HepG2 (cell line): ENCODE results near the gene LIMD2. TPM values are rescaled to one million over a fixed set of nuclear protein-coding genes. Genes with fewer than 3 reads are reported as not detected.

ENCODE experiments used
- CBFB ChIP-seq: sonication (generic); formaldehyde crosslinking; IDR thresholded peaks from 2 replicates; pipeline ENCODE4 v1.4.0; 2020; ENCODE audit warnings: missing genetic modification reagents
- FOSL1 ChIP-seq: sonication (generic); formaldehyde crosslinking; IDR thresholded peaks from 2 replicates; pipeline ENCODE4 v1.9.0; 2021; ENCODE audit warnings: missing genetic modification reagents, borderline replicate concordance
- KMT2A ChIP-seq: sonication (generic); formaldehyde crosslinking; IDR thresholded peaks from 2 replicates; pipeline ENCODE4 v1.4.0; 2020; ENCODE audit warnings: missing genetic modification reagents
- MXD1 ChIP-seq: sonication (generic); formaldehyde crosslinking; IDR thresholded peaks from 2 replicates; pipeline ENCODE4 v1.4.0; 2020; ENCODE audit warnings: mild to moderate bottlenecking, missing genetic modification reagents
- NFKB2 ChIP-seq: sonication (generic); formaldehyde crosslinking; IDR thresholded peaks from 2 replicates; pipeline ENCODE4 v1.4.0; 2020; ENCODE audit warnings: missing genetic modification reagents, borderline replicate concordance
- NR1H2 ChIP-seq: sonication (generic); formaldehyde crosslinking; IDR thresholded peaks from 2 replicates; pipeline ENCODE4 v1.8.1; 2022; ENCODE audit warnings: low read depth, missing genetic modification reagents, borderline replicate concordance
- TGIF2 ChIP-seq: IDR thresholded peaks from 2 replicates; pipeline ENCODE4 v1.6.1; 2016; ENCODE audit warnings: control low read depth, missing compliant biosample characterization
- ZFP37 ChIP-seq: sonication (generic); formaldehyde crosslinking; IDR thresholded peaks from 2 replicates; pipeline ENCODE4 v1.4.0; 2020; ENCODE audit warnings: missing genetic modification reagents, borderline replicate concordance
- ZFP62 ChIP-seq: sonication (generic); formaldehyde crosslinking; IDR thresholded peaks from 2 replicates; pipeline ENCODE4 v1.4.0; 2020; ENCODE audit warnings: missing genetic modification reagents
- ZNF124 ChIP-seq: sonication (generic); formaldehyde crosslinking; IDR thresholded peaks from 2 replicates; pipeline ENCODE4 v1.4.0; 2020; ENCODE audit warnings: missing genetic modification reagents
- ZNF263 ChIP-seq: sonication (generic); formaldehyde crosslinking; IDR thresholded peaks from 2 replicates; pipeline ENCODE4 v1.4.0; 2020; ENCODE audit warnings: missing genetic modification reagents
- ZNF441 ChIP-seq: sonication (generic); formaldehyde crosslinking; IDR thresholded peaks from 2 replicates; pipeline ENCODE4 v1.7.0; 2021; ENCODE audit warnings: missing genetic modification reagents, borderline replicate concordance
- ZNF460 ChIP-seq: sonication (generic); formaldehyde crosslinking; IDR thresholded peaks from 2 replicates; pipeline ENCODE4 v1.5.1; 2020; ENCODE audit warnings: missing genetic modification reagents, mild to moderate bottlenecking, borderline replicate concordance
- ZSCAN30 ChIP-seq: sonication (generic); formaldehyde crosslinking; IDR thresholded peaks from 2 replicates; pipeline ENCODE4 v1.5.0; 2020; ENCODE audit warnings: mild to moderate bottlenecking, missing genetic modification reagents
- ZUFSP ChIP-seq: sonication (generic); formaldehyde crosslinking; IDR thresholded peaks from 2 replicates; pipeline ENCODE4 v1.9.0; 2021; ENCODE audit warnings: missing genetic modification reagents, mild to moderate bottlenecking, borderline replicate concordance
- polyA plus RNA-seq, 8 experiments: library from polyadenylated mRNA; depleted of rRNA in 3 of 8; stranded (reverse) in 7 of 8; unstranded in 1 of 8; fragments of >200 nt; fragmentation: Illumina TruSeq in 4 of 8; extraction: Trizol in 4 of 8; gene quantifications; 2 replicates each; pipeline versions ENCODE4 v1.2.1 to v1.2.3, GENCODE V29; 2011 to 2016; ENCODE audit warnings: low read depth in 4 of 8, missing spikeins in 1 of 8, mixed read lengths in 1 of 8; ENCODE audit not compliant: insufficient read depth in 1 of 8
- total RNA-seq, 5 experiments: library from RNA; depleted of rRNA; stranded (reverse); fragments of >200 nt; fragmentation: Illumina TruSeq; extraction: Trizol; gene quantifications; 2 replicates each; pipeline ENCODE4 v1.2.3, GENCODE V29; 2016; ENCODE audit warnings: low read depth in 1 of 5
- TF ChIP-seq, protein P1 (sequence below): sonication (generic); formaldehyde crosslinking; IDR thresholded peaks from 2 replicates; pipeline ENCODE4 v1.5.0; 2020; ENCODE audit warnings: mild to moderate bottlenecking, missing genetic modification reagents, moderate library complexity
- TF ChIP-seq, protein P2 (sequence below): sonication (generic); formaldehyde crosslinking; IDR thresholded peaks from 2 replicates; pipeline ENCODE4 v1.5.1; 2020; ENCODE audit warnings: mild to moderate bottlenecking, missing genetic modification reagents, moderate library complexity
- TF ChIP-seq, protein P3 (sequence below): IDR thresholded peaks from 2 replicates; pipeline ENCODE4 v1.6.1; 2016; ENCODE audit warnings: missing biosample characterization, missing genetic modification reagents, low read depth
- TF ChIP-seq, protein P4 (sequence below): IDR thresholded peaks from 2 replicates; pipeline ENCODE4 v1.6.1; 2016; ENCODE audit warnings: missing genetic modification reagents, missing compliant biosample characterization
- TF ChIP-seq, protein P5 (sequence below): sonication (generic); formaldehyde crosslinking; IDR thresholded peaks from 2 replicates; pipeline ENCODE4 v1.5.0; 2020; ENCODE audit warnings: missing genetic modification reagents
- TF ChIP-seq, protein P6 (sequence below): sonication (generic); formaldehyde crosslinking; IDR thresholded peaks from 2 replicates; pipeline ENCODE4 v1.5.0; 2020; ENCODE audit warnings: missing genetic modification reagents

LIMD2 gene
- total and polyA plus RNA-seq, 2 of the 13 experiments (the other 11 are each of a cell fraction or from before 2014, with no cell fraction given): 9.0 to 20.8 TPM

- TF ChIP-seq, protein P1, sequence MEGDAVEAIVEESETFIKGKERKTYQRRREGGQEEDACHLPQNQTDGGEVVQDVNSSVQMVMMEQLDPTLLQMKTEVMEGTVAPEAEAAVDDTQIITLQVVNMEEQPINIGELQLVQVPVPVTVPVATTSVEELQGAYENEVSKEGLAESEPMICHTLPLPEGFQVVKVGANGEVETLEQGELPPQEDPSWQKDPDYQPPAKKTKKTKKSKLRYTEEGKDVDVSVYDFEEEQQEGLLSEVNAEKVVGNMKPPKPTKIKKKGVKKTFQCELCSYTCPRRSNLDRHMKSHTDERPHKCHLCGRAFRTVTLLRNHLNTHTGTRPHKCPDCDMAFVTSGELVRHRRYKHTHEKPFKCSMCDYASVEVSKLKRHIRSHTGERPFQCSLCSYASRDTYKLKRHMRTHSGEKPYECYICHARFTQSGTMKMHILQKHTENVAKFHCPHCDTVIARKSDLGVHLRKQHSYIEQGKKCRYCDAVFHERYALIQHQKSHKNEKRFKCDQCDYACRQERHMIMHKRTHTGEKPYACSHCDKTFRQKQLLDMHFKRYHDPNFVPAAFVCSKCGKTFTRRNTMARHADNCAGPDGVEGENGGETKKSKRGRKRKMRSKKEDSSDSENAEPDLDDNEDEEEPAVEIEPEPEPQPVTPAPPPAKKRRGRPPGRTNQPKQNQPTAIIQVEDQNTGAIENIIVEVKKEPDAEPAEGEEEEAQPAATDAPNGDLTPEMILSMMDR: peak; percentile 74
- TF ChIP-seq, protein P2, sequence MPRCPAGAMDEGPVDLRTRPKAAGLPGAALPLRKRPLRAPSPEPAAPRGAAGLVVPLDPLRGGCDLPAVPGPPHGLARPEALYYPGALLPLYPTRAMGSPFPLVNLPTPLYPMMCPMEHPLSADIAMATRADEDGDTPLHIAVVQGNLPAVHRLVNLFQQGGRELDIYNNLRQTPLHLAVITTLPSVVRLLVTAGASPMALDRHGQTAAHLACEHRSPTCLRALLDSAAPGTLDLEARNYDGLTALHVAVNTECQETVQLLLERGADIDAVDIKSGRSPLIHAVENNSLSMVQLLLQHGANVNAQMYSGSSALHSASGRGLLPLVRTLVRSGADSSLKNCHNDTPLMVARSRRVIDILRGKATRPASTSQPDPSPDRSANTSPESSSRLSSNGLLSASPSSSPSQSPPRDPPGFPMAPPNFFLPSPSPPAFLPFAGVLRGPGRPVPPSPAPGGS: 0 out of 2 replicates have a peak, but pooled peaks have one; percentile 36
- TF ChIP-seq NR1H2 (CRISPR knock-in tag) (no peak), ZSCAN30 (CRISPR knock-in tag) (no peak), FOSL1 (no peak), KMT2A (no peak), ZNF441 (CRISPR knock-in tag) (no peak), TGIF2 (no peak), ZNF460 (CRISPR knock-in tag) (no peak), CBFB (CRISPR knock-in tag) (no peak), MXD1 (CRISPR knock-in tag) (no peak), NFKB2 (0 out of 2 replicates have a peak, but pooled peaks have one; percentile 5), ZFP37 (CRISPR knock-in tag) (no peak), ZNF263 (CRISPR knock-in tag) (no peak), ZNF124 (CRISPR knock-in tag) (0 out of 2 replicates have a peak, but pooled peaks have one; percentile 57), ZFP62 (CRISPR knock-in tag) (no peak), ZUFSP (CRISPR knock-in tag) (no peak)
- TF ChIP-seq, protein P3, sequence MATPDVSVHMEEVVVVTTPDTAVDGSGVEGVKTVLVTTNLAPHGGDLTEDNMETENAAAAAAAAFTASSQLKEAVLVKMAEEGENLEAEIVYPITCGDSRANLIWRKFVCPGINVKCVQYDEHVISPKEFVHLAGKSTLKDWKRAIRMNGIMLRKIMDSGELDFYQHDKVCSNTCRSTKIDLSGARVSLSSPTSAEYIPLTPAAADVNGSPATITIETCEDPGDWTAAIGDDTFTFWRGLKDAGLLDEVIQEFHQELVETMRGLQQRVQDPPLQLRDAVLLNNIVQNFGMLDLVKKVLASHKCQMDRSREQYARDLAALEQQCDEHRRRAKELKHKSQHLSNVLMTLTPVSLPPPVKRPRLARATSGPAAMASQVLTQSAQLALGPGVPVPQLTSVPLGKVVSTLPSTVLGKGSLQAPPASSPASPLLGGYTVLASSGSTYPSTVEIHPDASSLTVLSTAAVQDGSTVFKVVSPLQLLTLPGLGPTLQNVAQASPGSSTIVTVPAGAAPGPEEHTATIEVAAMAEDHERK (CRISPR knock-in tag): no peak
- TF ChIP-seq, protein P4, sequence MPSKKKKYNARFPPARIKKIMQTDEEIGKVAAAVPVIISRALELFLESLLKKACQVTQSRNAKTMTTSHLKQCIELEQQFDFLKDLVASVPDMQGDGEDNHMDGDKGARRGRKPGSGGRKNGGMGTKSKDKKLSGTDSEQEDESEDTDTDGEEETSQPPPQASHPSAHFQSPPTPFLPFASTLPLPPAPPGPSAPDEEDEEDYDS (CRISPR knock-in tag): no peak
- TF ChIP-seq, protein P5, sequence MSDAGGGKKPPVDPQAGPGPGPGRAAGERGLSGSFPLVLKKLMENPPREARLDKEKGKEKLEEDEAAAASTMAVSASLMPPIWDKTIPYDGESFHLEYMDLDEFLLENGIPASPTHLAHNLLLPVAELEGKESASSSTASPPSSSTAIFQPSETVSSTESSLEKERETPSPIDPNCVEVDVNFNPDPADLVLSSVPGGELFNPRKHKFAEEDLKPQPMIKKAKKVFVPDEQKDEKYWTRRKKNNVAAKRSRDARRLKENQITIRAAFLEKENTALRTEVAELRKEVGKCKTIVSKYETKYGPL: no peak
- TF ChIP-seq, protein P6, sequence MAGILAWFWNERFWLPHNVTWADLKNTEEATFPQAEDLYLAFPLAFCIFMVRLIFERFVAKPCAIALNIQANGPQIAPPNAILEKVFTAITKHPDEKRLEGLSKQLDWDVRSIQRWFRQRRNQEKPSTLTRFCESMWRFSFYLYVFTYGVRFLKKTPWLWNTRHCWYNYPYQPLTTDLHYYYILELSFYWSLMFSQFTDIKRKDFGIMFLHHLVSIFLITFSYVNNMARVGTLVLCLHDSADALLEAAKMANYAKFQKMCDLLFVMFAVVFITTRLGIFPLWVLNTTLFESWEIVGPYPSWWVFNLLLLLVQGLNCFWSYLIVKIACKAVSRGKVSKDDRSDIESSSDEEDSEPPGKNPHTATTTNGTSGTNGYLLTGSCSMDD (CRISPR knock-in tag): no peak
Measured at GRCh38 chr17:63696381-63696961, 3.5 kb downstream of the LIMD2 start (continued).
